HEK293 (cell line): ENCODE measurements around the gene BCAP31.

ENCODE experiments used
- IKZF3 ChIP-seq: fragments of 450-650 bp; IDR thresholded peaks from 2 replicates; pipeline ENCODE4 v1.5.0; 2018; ENCODE audit warnings: missing biosample characterization, mild to moderate bottlenecking, missing genetic modification characterization, moderate library complexity
- ZNF274 ChIP-seq, 2 experiments: fragments of 200-500 bp in 1 of 2; fragments of 450-650 bp in 1 of 2; sonication (Bioruptor generic) in 1 of 2; formaldehyde crosslinking in 1 of 2; IDR thresholded peaks; 2 replicates each; pipeline versions ENCODE4 v1.5.1 to v1.6.1; 2014 to 2016; ENCODE audit warnings: borderline replicate concordance in 1 of 2, inconsistent platforms in 1 of 2, low read length in 1 of 2, missing biosample characterization in 1 of 2, missing genetic modification characterization in 1 of 2
- ZNF394 ChIP-seq: fragments of 450-650 bp; formaldehyde crosslinking; IDR thresholded peaks from 2 replicates; pipeline ENCODE4 v1.5.1; 2016; ENCODE audit warnings: missing biosample characterization, missing genetic modification characterization, mild to moderate bottlenecking, moderate library complexity, borderline replicate concordance
- ZNF521 ChIP-seq: fragments of 450-650 bp; formaldehyde crosslinking; IDR thresholded peaks from 2 replicates; pipeline ENCODE4 v1.5.1; 2017; ENCODE audit warnings: missing biosample characterization, mild to moderate bottlenecking, missing genetic modification characterization

- TF ChIP-seq ZNF274 (IDR thresholded peaks at IDR 0.05; ENCODE audit: low read length) = no peak
- TF ChIP-seq ZNF274 (tag by site-specific recombination; IDR thresholded peaks at IDR 0.05; ENCODE audit: borderline replicate concordance) = no peak
- no peak for TF ChIP-seq ZNF521 (tag by site-specific recombination)
- no peak for TF ChIP-seq IKZF3 (tag by site-specific recombination)
- TF ChIP-seq ZNF394 = no peak
These were observed 12.1 kb upstream of the BCAP31 start for GRCh38 chrX:153736071-153736820.
